Osteoblast (primary cell): ENCODE results near the gene PHF14. TPM values are rescaled to one million over a fixed set of nuclear protein-coding genes. Genes with fewer than 3 reads are reported as not detected.
"Not testable (repeated sequence)": the region's sequence is repeated elsewhere in the genome, so short reads cannot be mapped to it uniquely, and the experiment has no call there.

Source experiments
- DNase-seq: peaks from one replicate; pipeline ENCODE4 v3.0.0; 2011; ENCODE audit warnings: low spot score, mixed read lengths; ENCODE audit not compliant: insufficient read length; ENCODE audit errors: missing footprints
- H2AFZ ChIP-seq: 2 replicates; pipeline ENCODE4 v1.6.0; 2011; ENCODE audit warnings: mild to moderate bottlenecking, low read length
- H3K27ac ChIP-seq: 2 replicates; pipeline ENCODE4 v1.5.1; 2011; ENCODE audit warnings: mild to moderate bottlenecking, low read depth, low read length, moderate library complexity
- H3K27me3 ChIP-seq: 2 replicates; pipeline ENCODE4 v1.6.0; 2012; ENCODE audit warnings: mild to moderate bottlenecking, control low read depth, inconsistent platforms, low read length, moderate library complexity; ENCODE audit not compliant: insufficient read depth
- H3K36me3 ChIP-seq: 2 replicates; pipeline ENCODE4 v1.5.1; 2011; ENCODE audit warnings: mild to moderate bottlenecking, low read length, control low read depth, moderate library complexity; ENCODE audit not compliant: insufficient read depth
- H3K4me1 ChIP-seq: 2 replicates; pipeline ENCODE4 v1.5.1; 2011; ENCODE audit warnings: mild to moderate bottlenecking, low read length, control low read depth, moderate library complexity; ENCODE audit not compliant: insufficient read depth
- H3K4me2 ChIP-seq: 2 replicates; pipeline ENCODE4 v1.6.0; 2011; ENCODE audit warnings: mild to moderate bottlenecking, low read length; ENCODE audit not compliant: insufficient read depth
- H3K4me3 ChIP-seq: fragments of 200-600 bp; sonication (generic); 3 replicates; pipeline ENCODE4 v1.5.1; 2012; ENCODE audit warnings: mild to moderate bottlenecking, low read length, inconsistent platforms; ENCODE audit not compliant: insufficient read depth
- H3K79me2 ChIP-seq: 2 replicates; pipeline ENCODE4 v1.6.0; 2012; ENCODE audit warnings: mild to moderate bottlenecking, low read length, control low read depth, inconsistent platforms; ENCODE audit not compliant: insufficient read depth
- H3K9me3 ChIP-seq: 2 replicates; pipeline ENCODE4 v1.5.1; 2011; ENCODE audit warnings: low read depth, low read length, control low read depth
- H4K20me1 ChIP-seq: 2 replicates; pipeline ENCODE4 v1.6.0; 2012; ENCODE audit warnings: mild to moderate bottlenecking, low read length, control low read depth; ENCODE audit not compliant: insufficient read depth
- CTCF ChIP-seq: IDR thresholded peaks from 2 replicates; pipeline ENCODE4 v1.5.1; 2011; ENCODE audit warnings: mild to moderate bottlenecking, low read depth, low read length, moderate library complexity; ENCODE audit errors: extremely low read depth
- total RNA-seq: library from RNA; depleted of rRNA; stranded (reverse); fragments of >200 nt; gene quantifications from 2 replicates; pipeline ENCODE4 v1.2.3, GENCODE V29; 2012

The PHF14 gene
- total RNA-seq, 1 donor = 36.9 TPM

DNA sequence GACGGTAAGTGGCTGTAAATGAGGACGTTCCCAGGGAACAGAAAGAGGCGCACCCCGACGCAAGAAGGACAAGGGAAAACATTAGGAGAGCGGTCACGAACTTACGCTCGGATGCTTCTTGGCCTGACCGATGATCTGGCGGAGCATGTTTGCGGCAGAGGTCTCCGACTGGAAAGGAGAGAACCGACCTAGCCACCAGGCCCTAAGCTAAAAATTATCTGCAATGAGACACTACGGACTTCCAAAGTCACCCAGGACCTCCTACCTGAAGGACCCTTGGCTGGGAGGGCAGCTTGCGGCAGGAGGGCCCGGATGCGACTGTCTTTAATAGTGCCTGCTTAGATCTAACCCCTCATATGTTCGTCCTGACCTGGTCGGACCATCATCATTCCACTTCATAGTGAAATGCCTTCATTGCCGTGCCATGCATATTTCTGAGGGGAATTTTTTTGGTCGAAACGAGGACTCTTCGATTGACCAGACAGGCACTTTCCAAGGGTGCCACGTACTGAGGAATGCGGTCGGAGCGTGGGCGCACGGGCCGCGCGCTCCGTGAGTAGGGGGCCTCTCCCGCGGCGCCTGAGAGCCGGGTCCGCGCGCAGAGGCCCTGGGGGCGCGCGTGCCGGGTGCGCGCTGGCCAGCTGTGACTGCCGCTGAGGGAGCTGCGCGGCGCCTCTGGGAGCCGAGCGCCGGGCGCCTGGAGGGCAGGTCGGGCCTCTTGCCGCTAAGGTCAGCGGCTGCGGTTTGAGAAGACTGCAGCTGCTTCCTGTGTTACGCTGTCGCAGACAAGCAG lies 33.6 kb upstream of the PHF14 start:
- Histone ChIP-seq H3K36me3 (peaks cover 14% of the 10 kb centered on the region), H2AFZ (peak overlapping the region; percentile 99), H4K20me1 (peaks cover 9% of the 10 kb centered on the region), H3K9me3 (no peaks in the 10 kb centered on the region), H3K27me3 (no peaks in the 10 kb centered on the region), H3K4me2 (peak overlapping the region; percentile 97), H3K4me3 (peak overlapping the region; percentile 94), H3K27ac (peak overlapping the region; percentile 99), H3K79me2 (peaks cover 47% of the 10 kb centered on the region), H3K4me1 (peaks cover 18% of the 10 kb centered on the region)
- no peak for TF ChIP-seq CTCF
- DNase-seq = peak; percentile 98

GRCh38 chr7:10940704-10941355 lies 32.8 kb upstream of the PHF14 start:
- peak overlapping the region; percentile 97 for H3K4me2 ChIP-seq

DNA sequence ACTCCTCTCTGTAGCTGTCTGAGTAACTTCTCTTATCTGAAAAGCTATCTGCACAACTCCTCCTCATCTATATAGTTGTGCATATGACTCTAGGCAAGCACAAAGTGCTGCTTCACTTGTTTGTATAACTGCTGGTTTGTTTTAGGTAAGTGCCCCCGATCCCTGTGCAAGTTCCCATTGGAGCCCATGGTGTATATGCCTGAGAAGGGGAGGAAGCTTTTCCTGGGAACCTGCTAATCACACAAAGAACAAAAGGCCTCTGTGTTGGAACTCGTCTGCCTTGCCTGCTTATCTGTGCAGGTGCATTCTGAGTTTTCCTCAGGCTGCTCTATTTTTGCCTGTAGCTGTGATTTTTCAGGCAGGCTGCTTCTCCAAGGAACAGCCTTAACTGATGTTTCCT lies 23.2 kb upstream of the PHF14 start:
- Histone ChIP-seq H3K79me2 (no peaks in the 10 kb centered on the region), H2AFZ (no peak overlapping the region), H3K27ac (no peak overlapping the region), H3K4me3 (no peak overlapping the region), H3K9me3 (no peaks in the 10 kb centered on the region), H3K4me2 (no peak overlapping the region), H3K4me1 (no peaks in the 10 kb centered on the region), H3K27me3 (no peaks in the 10 kb centered on the region), H4K20me1 (no peaks in the 10 kb centered on the region), H3K36me3 (no peaks in the 10 kb centered on the region)
- TF ChIP-seq CTCF = no peak
- DNase-seq = no peak

More at GRCh38 chr7:10940704-10941355, 32.8 kb upstream of the PHF14 start:
- H3K27ac ChIP-seq = peak overlapping the region; percentile 99
- H3K79me2 ChIP-seq = peaks cover 41% of the 10 kb centered on the region
- no peak for DNase-seq
- peak overlapping the region; percentile 99 for H2AFZ ChIP-seq
- peak overlapping the region; percentile 94 for H3K4me3 ChIP-seq
- peaks cover 9% of the 10 kb centered on the region for H4K20me1 ChIP-seq
- H3K4me1 ChIP-seq = peaks cover 13% of the 10 kb centered on the region
- H3K27me3 ChIP-seq = no peaks in the 10 kb centered on the region
- no peak for TF ChIP-seq CTCF
- peaks cover 14% of the 10 kb centered on the region for H3K36me3 ChIP-seq
- no peaks in the 10 kb centered on the region for H3K9me3 ChIP-seq

DNA sequence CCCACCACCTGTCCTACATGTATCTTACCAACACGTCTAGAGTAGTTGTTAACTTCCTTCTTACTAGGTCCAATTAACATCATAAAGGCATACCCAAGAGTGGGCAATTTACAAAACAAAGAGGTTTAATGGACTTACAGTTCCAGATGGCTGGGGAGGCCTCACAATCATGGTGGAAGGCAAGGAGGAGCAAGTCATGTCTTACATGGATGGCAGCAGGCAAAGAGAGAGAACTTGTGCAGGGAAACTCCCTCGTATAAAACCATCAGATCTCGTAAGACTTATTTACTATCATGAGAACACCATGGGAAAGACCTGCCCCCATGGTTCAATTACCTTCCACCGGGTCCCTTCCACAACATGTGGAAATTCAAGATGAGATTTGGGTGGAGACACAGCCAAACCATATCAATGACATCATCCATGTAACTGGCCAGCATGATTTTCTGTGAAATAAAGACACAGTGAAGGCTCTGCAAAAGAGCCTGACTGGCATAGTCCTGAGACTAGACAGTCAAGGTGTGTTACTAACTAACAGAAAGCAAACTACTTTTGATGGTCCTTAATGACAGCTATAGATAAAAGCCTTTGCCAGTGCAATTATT lies 22.6 kb upstream of the PHF14 start:
- not testable (repeated sequence) for H3K36me3 ChIP-seq, H3K9me3 ChIP-seq, H3K4me3 ChIP-seq, H3K27ac ChIP-seq, H3K4me2 ChIP-seq, H3K79me2 ChIP-seq, H4K20me1 ChIP-seq, H3K4me1 ChIP-seq, H2AFZ ChIP-seq, DNase-seq, H3K27me3 ChIP-seq
